ENCODE results near the gene C6orf47.

DNA sequence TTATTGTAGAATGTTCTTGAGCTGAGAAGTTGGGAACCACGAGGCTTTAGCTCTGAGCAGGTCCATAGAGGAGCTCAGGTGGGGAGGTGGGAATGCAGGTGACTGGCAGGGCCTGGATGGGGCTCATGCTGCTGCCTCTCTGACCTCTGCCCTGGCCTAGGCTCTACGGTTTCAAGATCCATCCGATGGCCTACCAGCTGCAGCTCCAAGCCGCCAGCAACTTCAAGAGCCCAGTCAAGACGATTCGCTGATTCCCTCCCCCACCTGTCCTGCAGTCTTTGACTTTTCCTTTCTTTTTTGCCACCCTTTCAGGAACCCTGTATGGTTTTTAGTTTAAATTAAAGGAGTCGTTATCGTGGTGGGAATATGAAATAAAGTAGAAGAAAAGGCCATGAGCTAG lies 9.1 kb upstream of the C6orf47 start, which contains the start of gene LY6G5B:
- no peak for TF ChIP-seq PHF8 (conservative IDR thresholded peaks at IDR 0.05; ENCODE audit: low read depth, low read length)
- TF ChIP-seq POU5F1 (IDR thresholded peaks at IDR 0.05; ENCODE audit: low read depth, low read length) = no peak
- TF ChIP-seq SUZ12 (IDR thresholded peaks at IDR 0.05; ENCODE audit: low read length) = no peak
- TF ChIP-seq POLR2AphosphoS5 (IDR thresholded peaks at IDR 0.05; ENCODE audit: low read depth, low read length) = no peak
- TF ChIP-seq, protein P1, sequence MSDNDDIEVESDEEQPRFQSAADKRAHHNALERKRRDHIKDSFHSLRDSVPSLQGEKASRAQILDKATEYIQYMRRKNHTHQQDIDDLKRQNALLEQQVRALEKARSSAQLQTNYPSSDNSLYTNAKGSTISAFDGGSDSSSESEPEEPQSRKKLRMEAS (IDR thresholded peaks at IDR 0.05) = no peak
- no peak for TF ChIP-seq CBX5 (IDR thresholded peaks at IDR 0.05; ENCODE audit: low read depth, low read length)
- TF ChIP-seq RNF2 (IDR thresholded peaks at IDR 0.05; ENCODE audit: borderline replicate concordance, low read depth, low read length, missing control alignments, poor library complexity, severe bottlenecking) = no peak
- TF ChIP-seq, protein P2, sequence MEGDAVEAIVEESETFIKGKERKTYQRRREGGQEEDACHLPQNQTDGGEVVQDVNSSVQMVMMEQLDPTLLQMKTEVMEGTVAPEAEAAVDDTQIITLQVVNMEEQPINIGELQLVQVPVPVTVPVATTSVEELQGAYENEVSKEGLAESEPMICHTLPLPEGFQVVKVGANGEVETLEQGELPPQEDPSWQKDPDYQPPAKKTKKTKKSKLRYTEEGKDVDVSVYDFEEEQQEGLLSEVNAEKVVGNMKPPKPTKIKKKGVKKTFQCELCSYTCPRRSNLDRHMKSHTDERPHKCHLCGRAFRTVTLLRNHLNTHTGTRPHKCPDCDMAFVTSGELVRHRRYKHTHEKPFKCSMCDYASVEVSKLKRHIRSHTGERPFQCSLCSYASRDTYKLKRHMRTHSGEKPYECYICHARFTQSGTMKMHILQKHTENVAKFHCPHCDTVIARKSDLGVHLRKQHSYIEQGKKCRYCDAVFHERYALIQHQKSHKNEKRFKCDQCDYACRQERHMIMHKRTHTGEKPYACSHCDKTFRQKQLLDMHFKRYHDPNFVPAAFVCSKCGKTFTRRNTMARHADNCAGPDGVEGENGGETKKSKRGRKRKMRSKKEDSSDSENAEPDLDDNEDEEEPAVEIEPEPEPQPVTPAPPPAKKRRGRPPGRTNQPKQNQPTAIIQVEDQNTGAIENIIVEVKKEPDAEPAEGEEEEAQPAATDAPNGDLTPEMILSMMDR (IDR thresholded peaks at IDR 0.05; ENCODE audit: control extremely low read depth in 1 of 3, insufficient read depth in 1 of 3, low read depth in 1 of 3, low read length in 3 of 3) = no peak
- no peak for TF ChIP-seq KDM1A (IDR thresholded peaks at IDR 0.05; ENCODE audit: borderline replicate concordance, low read length)
- TF ChIP-seq JUND (IDR thresholded peaks at IDR 0.05; ENCODE audit: low read length) = no peak
